GM23338 (cell line): Measurements from ENCODE around the gene GLG1. TPM values are rescaled to one million over a fixed set of nuclear protein-coding genes. Genes with fewer than 3 reads are reported as not detected.

Source experiments
- ATAC-seq: fragments of 200-7000 bp; cut with Tn5 transposase; 3 replicates; pipeline ENCODE4 v1.9.1; 2020
- DNase-seq: peaks from one replicate; pipeline ENCODE4 v3.0.0-alpha.2; 2015; ENCODE audit warnings: low spot score
- H2AFZ ChIP-seq: fragments of 200-600 bp; sonication (generic); 2 replicates; pipeline ENCODE4 v1.8.0; 2016; ENCODE audit warnings: antibody characterized with exemption, mild to moderate bottlenecking, moderate library complexity
- H3F3A ChIP-seq: fragments of 200-600 bp; sonication (generic); replicated peaks from 2 replicates; pipeline ENCODE4 v1.8.0; 2017; ENCODE audit warnings: antibody characterized with exemption, mixed run types, low read depth
- H3K27ac ChIP-seq: fragments of 200-600 bp; sonication (generic); 2 replicates; pipeline ENCODE4 v1.6.1; 2016; ENCODE audit warnings: low read depth
- H3K27me3 ChIP-seq: fragments of 200-600 bp; sonication (generic); 2 replicates; pipeline ENCODE4 v1.8.0; 2016; ENCODE audit warnings: mild to moderate bottlenecking, mixed run types, moderate library complexity; ENCODE audit not compliant: insufficient read depth
- H3K36me3 ChIP-seq: fragments of 200-600 bp; sonication (generic); 2 replicates; pipeline ENCODE4 v1.8.0; 2016; ENCODE audit warnings: mild to moderate bottlenecking; ENCODE audit not compliant: insufficient read depth
- H3K4me1 ChIP-seq: fragments of 200-600 bp; sonication (generic); 2 replicates; pipeline ENCODE4 v1.8.0; 2016; ENCODE audit warnings: mild to moderate bottlenecking, moderate library complexity; ENCODE audit not compliant: insufficient read depth
- H3K4me2 ChIP-seq: fragments of 200-600 bp; sonication (generic); 2 replicates; pipeline ENCODE4 v1.7.1; 2017; ENCODE audit warnings: mixed run types
- H3K4me3 ChIP-seq: fragments of 200-600 bp; sonication (generic); 2 replicates; pipeline ENCODE4 v1.6.1; 2016; ENCODE audit warnings: mixed run types
- H3K79me2 ChIP-seq: fragments of 200-600 bp; sonication (generic); replicated peaks from 2 replicates; pipeline ENCODE4 v1.8.0; 2017; ENCODE audit warnings: mild to moderate bottlenecking; ENCODE audit not compliant: insufficient read depth
- H3K9me2 ChIP-seq: fragments of 200-600 bp; sonication (generic); 2 replicates; pipeline ENCODE4 v1.8.0; 2017; ENCODE audit not compliant: insufficient read depth
- H4K20me1 ChIP-seq: fragments of 200-600 bp; sonication (generic); replicated peaks from 2 replicates; pipeline ENCODE4 v1.8.0; 2017; ENCODE audit warnings: mild to moderate bottlenecking; ENCODE audit not compliant: insufficient read depth
- H3K27ac Mint-ChIP-seq: 2 replicates; pipeline ENCODE4 v1.8.0; 2020; ENCODE audit warnings: inconsistent platforms, mild to moderate bottlenecking, moderate library complexity, mixed read lengths
- H3K27me3 Mint-ChIP-seq: 3 replicates; pipeline ENCODE4 v1.8.0; 2022; ENCODE audit warnings: low read depth, mild to moderate bottlenecking, moderate library complexity, mixed read lengths, inconsistent platforms; ENCODE audit not compliant: insufficient read depth, poor library complexity
- H3K36me3 Mint-ChIP-seq: 3 replicates; pipeline ENCODE4 v1.8.0; 2021; ENCODE audit warnings: low read depth, mild to moderate bottlenecking, inconsistent platforms, moderate library complexity, mixed read lengths
- H3K4me1 Mint-ChIP-seq: 3 replicates; pipeline ENCODE4 v1.8.0; 2020; ENCODE audit warnings: mild to moderate bottlenecking, inconsistent platforms, mixed read lengths
- H3K4me3 Mint-ChIP-seq: 3 replicates; pipeline ENCODE4 v1.8.0; 2021; ENCODE audit warnings: moderate library complexity, mild to moderate bottlenecking, inconsistent platforms, mixed read lengths
- H3K9me3 Mint-ChIP-seq: 3 replicates; pipeline ENCODE4 v1.8.0; 2020; ENCODE audit warnings: moderate library complexity, mild to moderate bottlenecking, inconsistent platforms, mixed read lengths
- CREB1 ChIP-seq: fragments of 250-450 bp; sonication (Bioruptor Pico); IDR thresholded peaks from 2 replicates; pipeline ENCODE4 v1.5.0; 2020; ENCODE audit warnings: low read depth, mild to moderate bottlenecking, moderate library complexity
- EZH2 ChIP-seq: fragments of 200-600 bp; sonication (generic); IDR thresholded peaks from one replicate; pipeline ENCODE4 v1.8.0; 2017; ENCODE audit warnings: antibody characterized with exemption, mild to moderate bottlenecking, low read depth; ENCODE audit not compliant: unreplicated experiment
- EZH2phosphoT487 ChIP-seq: fragments of 200-600 bp; sonication (generic); IDR thresholded peaks from one replicate; pipeline ENCODE4 v1.8.1; 2018; ENCODE audit warnings: antibody characterized with exemption; ENCODE audit not compliant: unreplicated experiment
- JUNB ChIP-seq: IDR thresholded peaks from one replicate; pipeline ENCODE4 v1.6.1; 2016; ENCODE audit warnings: antibody characterized with exemption; ENCODE audit not compliant: unreplicated experiment
- NANOG ChIP-seq: IDR thresholded peaks from 2 replicates; pipeline ENCODE4 v1.6.1; 2016; ENCODE audit warnings: antibody characterized with exemption, borderline replicate concordance
- POLR2AphosphoS5 ChIP-seq: IDR thresholded peaks from 2 replicates; pipeline ENCODE4 v1.6.1; 2016; ENCODE audit warnings: antibody characterized with exemption, low read depth
- STAT1 ChIP-seq: IDR thresholded peaks from one replicate; pipeline ENCODE4 v1.6.1; 2016; ENCODE audit warnings: antibody characterized with exemption; ENCODE audit not compliant: unreplicated experiment
- ZNF114 ChIP-seq: fragments of 250-450 bp; sonication (Bioruptor Pico); IDR thresholded peaks from 2 replicates; pipeline ENCODE4 v1.5.0; 2020; ENCODE audit warnings: mild to moderate bottlenecking, moderate library complexity
- ZNF331 ChIP-seq: fragments of 250-450 bp; sonication (Bioruptor Pico); IDR thresholded peaks from 2 replicates; pipeline ENCODE4 v1.5.0; 2020; ENCODE audit warnings: low read depth, mild to moderate bottlenecking, moderate library complexity
- polyA plus RNA-seq: library from polyadenylated mRNA; unstranded; fragments of >200 nt; fragmentation: Nextera tagmentation; extraction: Ambion mirVana; gene quantifications from 2 replicates; pipeline ENCODE4 v1.2.1, GENCODE V29; 2016
- total RNA-seq: library from RNA; depleted of rRNA; stranded (reverse); fragments of >200 nt; shearing (Covaris generic); gene quantifications from 2 replicates; pipeline ENCODE4 v1.2.3, GENCODE V29; 2014
- TF ChIP-seq, protein P1 (sequence below), 2 experiments: fragments of 200-600 bp in 1 of 2; sonication (generic) in 1 of 2; conservative IDR thresholded peaks; 2 replicates each; pipeline versions ENCODE4 v1.5.1 to v1.6.1; 2016 to 2017; ENCODE audit warnings: antibody characterized with exemption in 2 of 2, low read depth in 2 of 2, mild to moderate bottlenecking in 2 of 2, moderate library complexity in 1 of 2
- TF ChIP-seq, protein P2 (sequence below): IDR thresholded peaks from one replicate; pipeline ENCODE4 v1.6.1; 2018; ENCODE audit warnings: antibody characterized with exemption; ENCODE audit not compliant: unreplicated experiment
- TF ChIP-seq, protein P3 (sequence below): IDR thresholded peaks from 2 replicates; pipeline ENCODE4 v1.6.1; 2016; ENCODE audit warnings: antibody characterized with exemption
- TF ChIP-seq, protein P4 (sequence below): fragments of 250-450 bp; sonication (Bioruptor Pico); IDR thresholded peaks from 2 replicates; pipeline ENCODE4 v1.5.0; 2020; ENCODE audit warnings: mild to moderate bottlenecking, moderate library complexity

Gene GLG1
- total and polyA plus RNA-seq, 2 experiments from 2014 or later = 61.2 to 211 TPM

DNA sequence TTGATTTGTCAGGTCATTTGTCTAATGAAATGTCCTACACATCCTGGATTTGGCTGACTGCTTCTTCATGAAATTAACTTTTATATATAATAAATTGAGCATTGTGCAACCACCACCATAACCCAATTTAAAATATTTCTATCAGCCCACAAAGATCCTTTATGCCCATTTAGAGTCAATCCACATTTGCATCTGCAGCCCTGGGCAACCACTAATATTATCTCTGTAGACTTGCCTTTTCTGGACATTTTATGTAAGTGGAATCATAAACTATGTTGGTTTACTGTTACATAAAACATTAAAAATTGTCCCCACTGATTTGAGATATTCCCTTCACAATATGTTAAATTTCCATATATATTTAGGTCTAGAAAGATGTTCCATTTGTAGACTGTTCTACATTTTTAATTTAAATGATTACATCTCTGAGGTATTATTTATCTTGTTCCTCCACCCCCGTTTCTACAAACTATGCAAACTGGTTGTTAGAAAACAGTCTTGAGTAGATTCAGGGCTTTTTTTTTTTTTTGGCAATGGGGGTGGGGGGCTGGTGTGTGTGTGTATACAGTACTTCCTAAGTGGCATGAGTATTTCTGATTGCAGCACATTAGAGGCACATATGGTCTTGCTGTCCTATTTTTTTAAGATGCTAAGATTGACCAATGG is 43.1 kb upstream of the GLG1 start (continued):
- TF ChIP-seq POLR2AphosphoS5 = no peak
- TF ChIP-seq CREB1 (CRISPR knock-in tag) = no peak

DNA sequence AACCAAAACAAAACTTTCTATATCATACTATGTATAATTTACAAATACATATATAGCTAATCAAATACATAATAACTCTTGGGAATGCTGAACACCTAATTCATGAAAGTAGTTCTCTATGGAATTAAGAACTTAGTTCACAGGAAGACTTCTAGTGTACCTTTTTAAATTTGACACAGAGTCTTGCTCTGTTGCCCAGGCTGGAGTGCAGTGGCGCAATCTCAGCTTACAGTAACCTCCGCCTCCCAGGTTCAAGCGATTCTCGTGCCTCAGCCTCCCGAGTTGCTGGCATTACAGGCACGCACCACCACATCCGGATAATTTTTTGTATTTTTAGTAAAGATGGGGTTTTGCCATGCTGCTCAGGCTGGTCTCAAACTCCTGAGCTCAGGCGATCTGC is 35.1 kb upstream of the GLG1 start:
- H3K4me3 ChIP-seq = no peak overlapping the region
- H3K4me1 Mint-ChIP-seq = no peaks in the 10 kb centered on the region
- H3K79me2 ChIP-seq = peaks cover 21% of the 10 kb centered on the region
- peaks cover 38% of the 10 kb centered on the region for H4K20me1 ChIP-seq
- no peak for TF ChIP-seq ZNF331
- TF ChIP-seq, protein P1, sequence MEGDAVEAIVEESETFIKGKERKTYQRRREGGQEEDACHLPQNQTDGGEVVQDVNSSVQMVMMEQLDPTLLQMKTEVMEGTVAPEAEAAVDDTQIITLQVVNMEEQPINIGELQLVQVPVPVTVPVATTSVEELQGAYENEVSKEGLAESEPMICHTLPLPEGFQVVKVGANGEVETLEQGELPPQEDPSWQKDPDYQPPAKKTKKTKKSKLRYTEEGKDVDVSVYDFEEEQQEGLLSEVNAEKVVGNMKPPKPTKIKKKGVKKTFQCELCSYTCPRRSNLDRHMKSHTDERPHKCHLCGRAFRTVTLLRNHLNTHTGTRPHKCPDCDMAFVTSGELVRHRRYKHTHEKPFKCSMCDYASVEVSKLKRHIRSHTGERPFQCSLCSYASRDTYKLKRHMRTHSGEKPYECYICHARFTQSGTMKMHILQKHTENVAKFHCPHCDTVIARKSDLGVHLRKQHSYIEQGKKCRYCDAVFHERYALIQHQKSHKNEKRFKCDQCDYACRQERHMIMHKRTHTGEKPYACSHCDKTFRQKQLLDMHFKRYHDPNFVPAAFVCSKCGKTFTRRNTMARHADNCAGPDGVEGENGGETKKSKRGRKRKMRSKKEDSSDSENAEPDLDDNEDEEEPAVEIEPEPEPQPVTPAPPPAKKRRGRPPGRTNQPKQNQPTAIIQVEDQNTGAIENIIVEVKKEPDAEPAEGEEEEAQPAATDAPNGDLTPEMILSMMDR (conservative IDR thresholded peaks at IDR 0.05; ENCODE audit: low read depth in 2 of 2) = no peak
- TF ChIP-seq, protein P2, sequence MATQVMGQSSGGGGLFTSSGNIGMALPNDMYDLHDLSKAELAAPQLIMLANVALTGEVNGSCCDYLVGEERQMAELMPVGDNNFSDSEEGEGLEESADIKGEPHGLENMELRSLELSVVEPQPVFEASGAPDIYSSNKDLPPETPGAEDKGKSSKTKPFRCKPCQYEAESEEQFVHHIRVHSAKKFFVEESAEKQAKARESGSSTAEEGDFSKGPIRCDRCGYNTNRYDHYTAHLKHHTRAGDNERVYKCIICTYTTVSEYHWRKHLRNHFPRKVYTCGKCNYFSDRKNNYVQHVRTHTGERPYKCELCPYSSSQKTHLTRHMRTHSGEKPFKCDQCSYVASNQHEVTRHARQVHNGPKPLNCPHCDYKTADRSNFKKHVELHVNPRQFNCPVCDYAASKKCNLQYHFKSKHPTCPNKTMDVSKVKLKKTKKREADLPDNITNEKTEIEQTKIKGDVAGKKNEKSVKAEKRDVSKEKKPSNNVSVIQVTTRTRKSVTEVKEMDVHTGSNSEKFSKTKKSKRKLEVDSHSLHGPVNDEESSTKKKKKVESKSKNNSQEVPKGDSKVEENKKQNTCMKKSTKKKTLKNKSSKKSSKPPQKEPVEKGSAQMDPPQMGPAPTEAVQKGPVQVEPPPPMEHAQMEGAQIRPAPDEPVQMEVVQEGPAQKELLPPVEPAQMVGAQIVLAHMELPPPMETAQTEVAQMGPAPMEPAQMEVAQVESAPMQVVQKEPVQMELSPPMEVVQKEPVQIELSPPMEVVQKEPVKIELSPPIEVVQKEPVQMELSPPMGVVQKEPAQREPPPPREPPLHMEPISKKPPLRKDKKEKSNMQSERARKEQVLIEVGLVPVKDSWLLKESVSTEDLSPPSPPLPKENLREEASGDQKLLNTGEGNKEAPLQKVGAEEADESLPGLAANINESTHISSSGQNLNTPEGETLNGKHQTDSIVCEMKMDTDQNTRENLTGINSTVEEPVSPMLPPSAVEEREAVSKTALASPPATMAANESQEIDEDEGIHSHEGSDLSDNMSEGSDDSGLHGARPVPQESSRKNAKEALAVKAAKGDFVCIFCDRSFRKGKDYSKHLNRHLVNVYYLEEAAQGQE = no peak
- TF ChIP-seq, protein P3, sequence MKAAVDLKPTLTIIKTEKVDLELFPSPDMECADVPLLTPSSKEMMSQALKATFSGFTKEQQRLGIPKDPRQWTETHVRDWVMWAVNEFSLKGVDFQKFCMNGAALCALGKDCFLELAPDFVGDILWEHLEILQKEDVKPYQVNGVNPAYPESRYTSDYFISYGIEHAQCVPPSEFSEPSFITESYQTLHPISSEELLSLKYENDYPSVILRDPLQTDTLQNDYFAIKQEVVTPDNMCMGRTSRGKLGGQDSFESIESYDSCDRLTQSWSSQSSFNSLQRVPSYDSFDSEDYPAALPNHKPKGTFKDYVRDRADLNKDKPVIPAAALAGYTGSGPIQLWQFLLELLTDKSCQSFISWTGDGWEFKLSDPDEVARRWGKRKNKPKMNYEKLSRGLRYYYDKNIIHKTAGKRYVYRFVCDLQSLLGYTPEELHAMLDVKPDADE = no peak
- no peak for TF ChIP-seq NANOG
- no peak for TF ChIP-seq CREB1 (CRISPR knock-in tag)
- no peak for TF ChIP-seq ZNF114 (CRISPR knock-in tag)
- TF ChIP-seq STAT1 = no peak
- no peak for TF ChIP-seq EZH2
- TF ChIP-seq POLR2AphosphoS5 = no peak
- TF ChIP-seq EZH2phosphoT487 = no peak
- TF ChIP-seq JUNB = no peak
- TF ChIP-seq, protein P4, sequence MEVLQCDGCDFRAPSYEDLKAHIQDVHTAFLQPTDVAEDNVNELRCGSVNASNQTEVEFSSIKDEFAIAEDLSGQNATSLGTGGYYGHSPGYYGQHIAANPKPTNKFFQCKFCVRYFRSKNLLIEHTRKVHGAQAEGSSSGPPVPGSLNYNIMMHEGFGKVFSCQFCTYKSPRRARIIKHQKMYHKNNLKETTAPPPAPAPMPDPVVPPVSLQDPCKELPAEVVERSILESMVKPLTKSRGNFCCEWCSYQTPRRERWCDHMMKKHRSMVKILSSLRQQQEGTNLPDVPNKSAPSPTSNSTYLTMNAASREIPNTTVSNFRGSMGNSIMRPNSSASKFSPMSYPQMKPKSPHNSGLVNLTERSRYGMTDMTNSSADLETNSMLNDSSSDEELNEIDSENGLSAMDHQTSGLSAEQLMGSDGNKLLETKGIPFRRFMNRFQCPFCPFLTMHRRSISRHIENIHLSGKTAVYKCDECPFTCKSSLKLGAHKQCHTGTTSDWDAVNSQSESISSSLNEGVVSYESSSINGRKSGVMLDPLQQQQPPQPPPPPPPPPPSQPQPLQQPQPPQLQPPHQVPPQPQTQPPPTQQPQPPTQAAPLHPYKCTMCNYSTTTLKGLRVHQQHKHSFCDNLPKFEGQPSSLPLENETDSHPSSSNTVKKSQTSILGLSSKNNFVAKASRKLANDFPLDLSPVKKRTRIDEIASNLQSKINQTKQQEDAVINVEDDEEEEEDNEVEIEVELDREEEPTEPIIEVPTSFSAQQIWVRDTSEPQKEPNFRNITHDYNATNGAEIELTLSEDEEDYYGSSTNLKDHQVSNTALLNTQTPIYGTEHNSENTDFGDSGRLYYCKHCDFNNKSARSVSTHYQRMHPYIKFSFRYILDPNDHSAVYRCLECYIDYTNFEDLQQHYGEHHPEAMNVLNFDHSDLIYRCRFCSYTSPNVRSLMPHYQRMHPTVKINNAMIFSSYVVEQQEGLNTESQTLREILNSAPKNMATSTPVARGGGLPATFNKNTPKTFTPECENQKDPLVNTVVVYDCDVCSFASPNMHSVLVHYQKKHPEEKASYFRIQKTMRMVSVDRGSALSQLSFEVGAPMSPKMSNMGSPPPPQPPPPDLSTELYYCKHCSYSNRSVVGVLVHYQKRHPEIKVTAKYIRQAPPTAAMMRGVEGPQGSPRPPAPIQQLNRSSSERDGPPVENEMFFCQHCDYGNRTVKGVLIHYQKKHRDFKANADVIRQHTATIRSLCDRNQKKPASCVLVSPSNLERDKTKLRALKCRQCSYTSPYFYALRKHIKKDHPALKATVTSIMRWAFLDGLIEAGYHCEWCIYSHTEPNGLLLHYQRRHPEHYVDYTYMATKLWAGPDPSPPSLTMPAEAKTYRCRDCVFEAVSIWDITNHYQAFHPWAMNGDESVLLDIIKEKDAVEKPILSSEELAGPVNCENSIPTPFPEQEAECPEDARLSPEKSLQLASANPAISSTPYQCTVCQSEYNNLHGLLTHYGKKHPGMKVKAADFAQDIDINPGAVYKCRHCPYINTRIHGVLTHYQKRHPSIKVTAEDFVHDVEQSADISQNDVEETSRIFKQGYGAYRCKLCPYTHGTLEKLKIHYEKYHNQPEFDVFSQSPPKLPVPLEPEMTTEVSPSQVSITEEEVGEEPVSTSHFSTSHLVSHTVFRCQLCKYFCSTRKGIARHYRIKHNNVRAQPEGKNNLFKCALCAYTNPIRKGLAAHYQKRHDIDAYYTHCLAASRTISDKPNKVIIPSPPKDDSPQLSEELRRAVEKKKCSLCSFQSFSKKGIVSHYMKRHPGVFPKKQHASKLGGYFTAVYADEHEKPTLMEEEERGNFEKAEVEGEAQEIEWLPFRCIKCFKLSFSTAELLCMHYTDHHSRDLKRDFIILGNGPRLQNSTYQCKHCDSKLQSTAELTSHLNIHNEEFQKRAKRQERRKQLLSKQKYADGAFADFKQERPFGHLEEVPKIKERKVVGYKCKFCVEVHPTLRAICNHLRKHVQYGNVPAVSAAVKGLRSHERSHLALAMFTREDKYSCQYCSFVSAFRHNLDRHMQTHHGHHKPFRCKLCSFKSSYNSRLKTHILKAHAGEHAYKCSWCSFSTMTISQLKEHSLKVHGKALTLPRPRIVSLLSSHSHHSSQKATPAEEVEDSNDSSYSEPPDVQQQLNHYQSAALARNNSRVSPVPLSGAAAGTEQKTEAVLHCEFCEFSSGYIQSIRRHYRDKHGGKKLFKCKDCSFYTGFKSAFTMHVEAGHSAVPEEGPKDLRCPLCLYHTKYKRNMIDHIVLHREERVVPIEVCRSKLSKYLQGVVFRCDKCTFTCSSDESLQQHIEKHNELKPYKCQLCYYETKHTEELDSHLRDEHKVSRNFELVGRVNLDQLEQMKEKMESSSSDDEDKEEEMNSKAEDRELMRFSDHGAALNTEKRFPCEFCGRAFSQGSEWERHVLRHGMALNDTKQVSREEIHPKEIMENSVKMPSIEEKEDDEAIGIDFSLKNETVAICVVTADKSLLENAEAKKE (CRISPR knock-in tag) = no peak
- peaks cover 1% of the 10 kb centered on the region for H3K27me3 Mint-ChIP-seq
- no peaks in the 10 kb centered on the region for H3K4me1 ChIP-seq
- peaks cover 91% of the 10 kb centered on the region for H3K36me3 ChIP-seq
- H3K27ac ChIP-seq = no peak overlapping the region
- no peak overlapping the region for H3K27ac Mint-ChIP-seq
- no peak for ATAC-seq
- H3K9me2 ChIP-seq = no peaks in the 10 kb centered on the region
- H3K27me3 ChIP-seq = no peaks in the 10 kb centered on the region
- H3K4me3 Mint-ChIP-seq = no peak overlapping the region
- H2AFZ ChIP-seq = no peak overlapping the region
- H3F3A ChIP-seq = peaks cover 4% of the 10 kb centered on the region; the same call in 1 of the 2 replicates
- peaks cover 84% of the 10 kb centered on the region for H3K36me3 Mint-ChIP-seq
- no peak for DNase-seq
- H3K4me2 ChIP-seq = no peak overlapping the region
- H3K9me3 Mint-ChIP-seq = no peaks in the 10 kb centered on the region
